PC-3 (cell line): Measurements from ENCODE around the gene IGSF21. TPM values are rescaled to one million over a fixed set of nuclear protein-coding genes. Genes with fewer than 3 reads are reported as not detected.

Experiments
- ATAC-seq: fragments of 200-7000 bp; cut with Tn5 transposase; 2 replicates; pipeline ENCODE4 v1.9.1; 2020; ENCODE audit warnings: mild to moderate bottlenecking, moderate library complexity
- BruUV-seq: library from RNA; stranded (reverse); fragments of 400-500 nt; replicated peaks from 2 replicates; lab custom pipeline; 2021; lab: Mats Ljungman, UMichigan
- CTCF ChIA-PET: fragments of 300-600 bp; sonication (Branson Sonifier 250); formaldehyde crosslinking; loops from one replicate; lab custom pipeline; 2022; ENCODE audit warnings: antibody characterized with exemption; lab: Charles Lee
- POLR2A ChIA-PET: fragments of 300-600 bp; sonication (Branson Sonifier 250); formaldehyde crosslinking; loops from one replicate; lab custom pipeline; 2022; ENCODE audit warnings: antibody characterized with exemption; ENCODE audit not compliant: unreplicated experiment; lab: Charles Lee
- DNase-seq: peaks from one replicate; pipeline ENCODE4 v3.0.0-alpha.2; 2015
- H2AFZ ChIP-seq: fragments of 300-600 bp; sonication (generic); 2 replicates; pipeline ENCODE4 v1.6.0; 2016; ENCODE audit warnings: antibody characterized with exemption, low read length
- H3F3A ChIP-seq: fragments of 300-600 bp; sonication (generic); one replicate; pipeline ENCODE4 v1.6.0; 2017; ENCODE audit warnings: antibody characterized with exemption, low read length, control low read depth, mild to moderate bottlenecking; ENCODE audit not compliant: unreplicated experiment
- H3K27ac ChIP-seq: fragments of 300-600 bp; sonication (generic); 2 replicates; pipeline ENCODE4 v1.5.1; 2016; ENCODE audit warnings: mild to moderate bottlenecking, low read length
- H3K27me3 ChIP-seq: fragments of 300-600 bp; sonication (generic); 2 replicates; pipeline ENCODE4 v1.6.1; 2016; ENCODE audit warnings: low read length, mixed read lengths
- H3K36me3 ChIP-seq: fragments of 300-600 bp; sonication (generic); 2 replicates; pipeline ENCODE4 v1.6.1; 2016; ENCODE audit warnings: low read depth, mixed run types, low read length, mixed read lengths
- H3K4me1 ChIP-seq: fragments of 300-600 bp; sonication (generic); 2 replicates; pipeline ENCODE4 v1.5.1; 2016; ENCODE audit warnings: low read length; ENCODE audit not compliant: insufficient read depth
- H3K4me2 ChIP-seq: fragments of 300-600 bp; sonication (generic); 2 replicates; pipeline ENCODE4 v1.6.0; 2016; ENCODE audit warnings: low read length
- H3K4me3 ChIP-seq: fragments of 300-600 bp; sonication (generic); 2 replicates; pipeline ENCODE4 v1.5.1; 2016; ENCODE audit warnings: mild to moderate bottlenecking, low read length, mixed read lengths
- H3K79me2 ChIP-seq: fragments of 300-600 bp; sonication (generic); 2 replicates; pipeline ENCODE4 v1.6.1; 2017; ENCODE audit warnings: low read length, mixed read lengths
- H3K9ac ChIP-seq: fragments of 300-600 bp; sonication (generic); 2 replicates; pipeline ENCODE4 v1.6.0; 2016; ENCODE audit warnings: mild to moderate bottlenecking, low read length
- H3K9me2 ChIP-seq: fragments of 300-600 bp; sonication (generic); replicated peaks from 2 replicates; pipeline ENCODE4 v1.6.1; 2016; ENCODE audit warnings: mixed run types, low read length, mixed read lengths
- H3K9me3 ChIP-seq: fragments of 300-600 bp; sonication (generic); 2 replicates; pipeline ENCODE4 v1.6.1; 2016; ENCODE audit warnings: low read length, mixed read lengths
- H4K20me1 ChIP-seq: fragments of 300-600 bp; sonication (generic); 2 replicates; pipeline ENCODE4 v1.6.1; 2016; ENCODE audit warnings: low read length, mixed read lengths
- CTCF ChIP-seq: fragments of 300-600 bp; sonication (generic); conservative IDR thresholded peaks from 2 replicates; pipeline ENCODE4 v1.5.1; 2017; ENCODE audit warnings: antibody characterized with exemption, low read depth, mild to moderate bottlenecking, low read length
- EZH2 ChIP-seq: fragments of 300-600 bp; sonication (generic); IDR thresholded peaks from one replicate; pipeline ENCODE4 v1.6.1; 2017; ENCODE audit warnings: antibody characterized with exemption, mild to moderate bottlenecking, low read length; ENCODE audit not compliant: unreplicated experiment
- EZH2phosphoT487 ChIP-seq: fragments of 300-600 bp; sonication (generic); IDR thresholded peaks from 2 replicates; pipeline ENCODE4 v1.6.1; 2018; ENCODE audit warnings: mild to moderate bottlenecking, antibody characterized with exemption, low read length, borderline replicate concordance
- intact Hi-C: fragments of 100-400 bp; cut with micrococcal nuclease; formaldehyde crosslinking; loops from 2 replicates; pipeline ENCODE4 v1.9.0; 2023
- total RNA-seq: library from RNA; depleted of rRNA; stranded (reverse); fragments of >200 nt; gene quantifications from 2 replicates; pipeline ENCODE4 v1.2.3, GENCODE V29; 2014

Gene IGSF21
- total RNA-seq, 1 experiment from 2014 or later: not detected

GRCh38 chr1:18324246-18324645 is 216.6 kb downstream of the IGSF21 start:
- Histone ChIP-seq H2AFZ (no peak overlapping the region), H3K36me3 (no peaks in the 10 kb centered on the region), H3K79me2 (no peaks in the 10 kb centered on the region), H3K4me2 (no peak overlapping the region), H3K27ac (no peak overlapping the region), H3K4me3 (no peak overlapping the region), H3K9me3 (no peaks in the 10 kb centered on the region), H3K27me3 (no peaks in the 10 kb centered on the region), H3K4me1 (no peaks in the 10 kb centered on the region), H3K9me2 (no peaks in the 10 kb centered on the region), H4K20me1 (no peaks in the 10 kb centered on the region), H3K9ac (no peak overlapping the region), H3F3A (no peaks in the 10 kb centered on the region)
- TF ChIP-seq EZH2phosphoT487 (no peak), CTCF (peak; percentile 40; the same call in 1 of the 2 replicates)
- DNase-seq (no peak), ATAC-seq (no peak)
- no TSS peak for BruUV-seq
- CTCF ChIA-PET: no interaction called here
- intact Hi-C loops: no loop called here
- POLR2A ChIA-PET: no interaction called here

DNA sequence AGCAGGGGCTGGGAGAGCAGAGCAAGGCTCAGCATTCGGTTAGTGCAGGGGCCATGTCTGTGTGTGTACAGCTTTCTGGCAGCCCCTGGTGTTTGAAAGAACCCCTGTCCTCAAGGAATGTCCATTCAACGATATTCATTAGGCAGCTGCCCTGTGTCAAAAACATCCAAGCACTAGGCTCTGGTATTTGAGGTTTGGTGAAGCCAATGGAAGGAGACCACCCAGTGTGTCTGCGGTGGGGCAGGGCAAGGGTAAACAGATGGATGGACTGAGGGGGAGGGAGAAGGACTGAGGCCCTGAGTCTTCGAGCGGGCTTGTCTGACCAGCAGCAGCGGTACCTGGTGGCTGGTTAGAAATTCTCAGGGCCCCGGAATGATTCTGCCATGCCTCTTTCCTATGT is 217.5 kb downstream of the IGSF21 start:
- Histone ChIP-seq H3K27me3 (no peaks in the 10 kb centered on the region), H3K9me3 (no peaks in the 10 kb centered on the region), H3K9me2 (no peaks in the 10 kb centered on the region), H3K9ac (no peak overlapping the region), H3K4me2 (no peak overlapping the region), H3F3A (no peaks in the 10 kb centered on the region), H3K4me3 (no peak overlapping the region), H3K4me1 (no peaks in the 10 kb centered on the region), H4K20me1 (no peaks in the 10 kb centered on the region), H3K36me3 (no peaks in the 10 kb centered on the region), H2AFZ (no peak overlapping the region), H3K79me2 (no peaks in the 10 kb centered on the region), H3K27ac (no peak overlapping the region)
- no peak for DNase-seq
- ATAC-seq: no peak
- intact Hi-C loops: no loop called here
- POLR2A ChIA-PET: no interaction called here
- no peak for TF ChIP-seq CTCF
- no peak for TF ChIP-seq EZH2
- TF ChIP-seq EZH2phosphoT487: no peak
- CTCF ChIA-PET: no interaction called here
- no TSS peak for BruUV-seq

DNA sequence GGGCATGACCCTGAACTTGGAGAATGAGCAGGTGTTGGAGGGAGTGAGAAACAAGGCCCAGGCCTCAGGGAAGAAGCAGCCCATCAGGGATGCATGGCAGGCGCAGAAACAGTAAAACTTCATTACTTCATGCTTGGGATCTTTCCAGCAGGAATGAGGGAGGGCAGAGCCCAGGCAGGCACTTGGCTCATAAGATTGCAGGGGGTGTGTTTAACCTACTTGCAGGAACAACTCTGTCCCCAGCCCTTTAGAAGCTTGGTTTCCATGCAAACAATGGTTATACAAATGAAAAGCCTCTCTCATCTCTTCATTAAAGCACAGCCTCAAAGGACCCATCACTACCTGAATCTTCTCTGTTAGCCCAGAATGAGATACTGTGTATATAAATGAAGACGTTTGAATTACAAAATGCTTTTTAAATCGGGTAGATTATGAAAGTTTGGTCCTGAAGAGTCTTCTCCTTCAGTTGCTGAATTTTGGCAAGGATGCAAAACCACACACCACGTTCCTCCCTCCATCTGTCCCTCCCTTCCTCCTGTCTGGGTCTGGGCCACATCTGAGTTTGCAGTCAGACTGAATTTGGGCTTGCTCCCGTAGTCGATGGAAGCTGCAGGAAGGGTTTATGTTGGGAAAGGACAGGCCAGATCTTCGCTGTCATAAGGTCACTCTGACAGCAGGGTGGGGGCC is 218.8 kb downstream of the IGSF21 start:
- Histone ChIP-seq H2AFZ (no peak overlapping the region), H3K27me3 (0 out of 2 replicates have a peak, but pooled peaks cover 2% of the 10 kb centered on the region), H3K36me3 (no peaks in the 10 kb centered on the region), H3K9ac (no peak overlapping the region), H4K20me1 (no peaks in the 10 kb centered on the region), H3F3A (no peaks in the 10 kb centered on the region), H3K4me3 (no peak overlapping the region), H3K4me2 (no peak overlapping the region), H3K27ac (no peak overlapping the region), H3K4me1 (no peaks in the 10 kb centered on the region), H3K9me3 (no peaks in the 10 kb centered on the region), H3K9me2 (no peaks in the 10 kb centered on the region), H3K79me2 (no peaks in the 10 kb centered on the region)
- no peak for DNase-seq
- no peak for ATAC-seq
- ChIA-PET CTCF (no interaction called here), POLR2A (no interaction called here)
- no TSS peak for BruUV-seq
- no peak for TF ChIP-seq EZH2
- no peak for TF ChIP-seq CTCF
- TF ChIP-seq EZH2phosphoT487: no peak
- intact Hi-C loops: no loop called here
